ENCODE results near the gene AQP1. TPM values are rescaled to one million over a fixed set of nuclear protein-coding genes. Genes with fewer than 3 reads are reported as not detected.

Gene AQP1
- total RNA-seq, 2 donors from 2014 or later, result 33.9 to 47.4 TPM

DNA sequence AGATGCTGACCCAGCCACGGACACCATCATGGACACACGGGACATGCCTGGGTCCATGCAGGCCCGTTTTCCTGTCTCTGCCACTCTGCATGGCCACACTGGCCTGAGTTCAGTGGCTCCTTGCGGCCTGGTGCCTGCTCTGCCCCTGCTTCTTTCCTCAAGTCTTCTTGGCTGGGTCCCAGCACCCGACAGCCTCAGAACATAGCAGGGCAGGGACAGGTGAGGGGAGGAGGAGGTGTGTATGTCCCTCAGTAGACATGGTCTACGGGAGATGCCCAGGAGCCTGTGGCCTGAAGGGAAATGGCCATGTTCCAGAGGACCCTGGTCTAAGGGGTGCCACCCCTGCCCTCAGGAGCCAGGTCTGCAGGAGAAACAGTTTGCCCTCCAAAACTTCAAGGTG is 2.2 kb upstream of the AQP1 start:
- TF ChIP-seq, protein P1, sequence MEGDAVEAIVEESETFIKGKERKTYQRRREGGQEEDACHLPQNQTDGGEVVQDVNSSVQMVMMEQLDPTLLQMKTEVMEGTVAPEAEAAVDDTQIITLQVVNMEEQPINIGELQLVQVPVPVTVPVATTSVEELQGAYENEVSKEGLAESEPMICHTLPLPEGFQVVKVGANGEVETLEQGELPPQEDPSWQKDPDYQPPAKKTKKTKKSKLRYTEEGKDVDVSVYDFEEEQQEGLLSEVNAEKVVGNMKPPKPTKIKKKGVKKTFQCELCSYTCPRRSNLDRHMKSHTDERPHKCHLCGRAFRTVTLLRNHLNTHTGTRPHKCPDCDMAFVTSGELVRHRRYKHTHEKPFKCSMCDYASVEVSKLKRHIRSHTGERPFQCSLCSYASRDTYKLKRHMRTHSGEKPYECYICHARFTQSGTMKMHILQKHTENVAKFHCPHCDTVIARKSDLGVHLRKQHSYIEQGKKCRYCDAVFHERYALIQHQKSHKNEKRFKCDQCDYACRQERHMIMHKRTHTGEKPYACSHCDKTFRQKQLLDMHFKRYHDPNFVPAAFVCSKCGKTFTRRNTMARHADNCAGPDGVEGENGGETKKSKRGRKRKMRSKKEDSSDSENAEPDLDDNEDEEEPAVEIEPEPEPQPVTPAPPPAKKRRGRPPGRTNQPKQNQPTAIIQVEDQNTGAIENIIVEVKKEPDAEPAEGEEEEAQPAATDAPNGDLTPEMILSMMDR (IDR thresholded peaks at IDR 0.05), result no peak
- no peak overlapping the region for H3K27ac ChIP-seq
- H3K4me1 ChIP-seq, result peaks cover 22% of the 10 kb centered on the region

DNA sequence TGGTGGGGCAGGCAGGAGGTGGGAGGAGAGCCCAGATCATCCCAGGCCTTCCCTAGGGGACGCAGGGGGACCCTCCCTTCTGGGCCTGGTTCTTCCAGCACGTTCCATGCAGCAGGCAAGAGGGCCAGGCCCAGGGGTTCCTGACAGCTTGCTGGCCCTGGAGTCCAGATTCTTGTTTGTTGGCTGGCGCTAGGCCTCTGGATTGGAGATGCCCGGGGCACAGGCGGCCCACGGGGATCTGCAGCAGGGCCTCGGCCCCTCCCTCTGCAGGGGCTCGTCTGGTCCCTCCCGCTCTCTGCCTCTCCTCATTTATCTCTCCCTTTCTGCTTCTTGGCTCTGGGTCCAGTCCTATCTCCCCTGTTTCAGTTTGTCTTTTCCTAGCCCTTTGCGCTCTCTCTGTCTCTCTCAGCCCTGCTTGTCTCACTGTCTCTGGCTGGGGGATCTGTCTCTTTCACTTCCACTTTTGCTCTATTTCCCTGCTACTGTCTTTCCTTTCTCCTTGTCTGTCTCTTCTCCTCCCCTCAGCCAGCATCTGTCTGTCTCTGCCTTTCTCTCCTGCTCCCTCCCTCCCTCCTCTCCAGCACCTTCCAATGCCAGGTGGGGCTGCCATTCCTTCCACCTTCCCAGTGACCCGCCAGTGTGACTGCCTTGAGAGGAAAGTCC is 1.1 kb upstream of the AQP1 start:
- peaks cover 24% of the 10 kb centered on the region for H3K4me1 ChIP-seq
- no peaks in the 10 kb centered on the region for H3K27me3 ChIP-seq
- H3K36me3 ChIP-seq, result no peaks in the 10 kb centered on the region
- TF ChIP-seq, protein P1 (IDR thresholded peaks at IDR 0.05), result no peak
- no peak overlapping the region for H3K27ac ChIP-seq
- H3K4me3 ChIP-seq, result no peak overlapping the region
- H3K9ac ChIP-seq (ENCODE audit: low read depth in 2 of 2, low read length in 2 of 2), result no peak overlapping the region
- intact Hi-C loops (cut with DNase I), result no loop called here
- no peak for DNase-seq
- H3K9me3 ChIP-seq, result no peaks in the 10 kb centered on the region

More for the DNA sequence above, 2.2 kb upstream of the AQP1 start:
- Histone ChIP-seq H3K4me3 (no peak overlapping the region), H3K36me3 (no peaks in the 10 kb centered on the region), H3K27me3 (no peaks in the 10 kb centered on the region), H3K9ac (ENCODE audit: low read depth in 2 of 2, low read length in 2 of 2) (no peak overlapping the region), H3K9me3 (no peaks in the 10 kb centered on the region)
- no peak for DNase-seq
- intact Hi-C loops (cut with DNase I), result no loop called here

DNA sequence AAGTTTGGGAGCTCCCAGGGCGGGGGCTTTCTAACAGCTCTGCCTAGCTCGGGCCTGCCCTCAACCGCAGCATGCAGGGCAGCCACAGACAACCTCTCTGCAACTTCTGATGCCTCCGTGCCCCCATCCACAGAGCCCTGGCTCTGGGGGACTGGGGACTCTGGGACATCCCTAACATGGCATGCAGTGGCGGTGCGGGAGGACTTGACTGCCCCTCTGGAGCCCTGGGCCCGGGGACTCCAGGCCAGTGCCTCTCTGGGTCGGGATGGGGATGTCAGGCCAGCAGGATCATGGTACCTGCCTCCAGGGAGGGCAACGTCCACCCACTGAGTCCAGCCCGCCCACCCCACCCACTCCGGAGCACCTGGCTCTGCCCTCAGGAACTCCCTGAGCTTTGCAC is 520 bp upstream of the AQP1 start:
- DNase-seq, result no peak
- Histone ChIP-seq H3K9ac (ENCODE audit: low read depth in 2 of 2, low read length in 2 of 2) (no peak overlapping the region), H3K27ac (peak overlapping the region; percentile 33), H3K4me1 (peaks cover 19% of the 10 kb centered on the region), H3K27me3 (no peaks in the 10 kb centered on the region), H3K4me3 (no peak overlapping the region), H3K9me3 (no peaks in the 10 kb centered on the region), H3K36me3 (no peaks in the 10 kb centered on the region)
- TF ChIP-seq, protein P1 (IDR thresholded peaks at IDR 0.05), result no peak
- intact Hi-C loops (cut with DNase I), result no loop called here

DNA sequence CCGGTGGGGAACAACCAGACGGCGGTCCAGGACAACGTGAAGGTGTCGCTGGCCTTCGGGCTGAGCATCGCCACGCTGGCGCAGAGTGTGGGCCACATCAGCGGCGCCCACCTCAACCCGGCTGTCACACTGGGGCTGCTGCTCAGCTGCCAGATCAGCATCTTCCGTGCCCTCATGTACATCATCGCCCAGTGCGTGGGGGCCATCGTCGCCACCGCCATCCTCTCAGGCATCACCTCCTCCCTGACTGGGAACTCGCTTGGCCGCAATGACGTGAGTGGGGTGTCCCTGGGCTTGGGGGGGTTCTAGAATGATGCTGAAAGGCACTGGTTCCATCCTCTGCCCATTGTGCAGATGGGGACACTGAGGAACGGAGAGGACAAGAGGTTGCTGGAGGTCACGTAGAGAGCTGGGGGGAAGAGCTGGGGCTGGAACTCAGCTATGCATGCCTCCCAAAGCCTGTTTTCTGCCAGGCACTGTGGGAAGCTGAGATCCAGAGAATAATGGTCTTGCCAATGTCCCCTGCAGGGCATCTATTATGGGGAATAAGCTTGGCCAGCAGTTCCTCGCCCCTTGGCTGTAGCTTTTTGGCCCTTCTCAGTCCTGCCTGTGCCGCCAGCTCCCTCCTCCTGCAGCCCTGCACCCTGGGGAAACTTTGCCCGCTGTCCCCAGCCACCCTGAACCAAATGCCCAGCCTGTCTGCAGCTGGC is 523 bp downstream of the AQP1 start:
- DNase-seq, result no peak

DNA sequence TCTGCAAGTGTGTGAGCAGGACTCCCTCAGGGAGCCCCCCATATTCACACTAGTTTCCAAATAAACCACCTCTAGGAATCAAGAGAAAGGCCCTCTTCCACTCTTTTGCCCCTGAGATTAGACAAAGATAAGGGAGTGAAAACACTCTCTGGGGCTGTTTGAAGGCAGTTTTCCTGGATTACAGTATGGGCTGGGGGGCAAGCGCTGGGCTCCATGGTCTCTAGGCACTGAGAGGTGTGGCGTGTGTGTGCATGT is 1.0 kb downstream of the AQP1 start:
- H3K4me3 ChIP-seq, result peak overlapping the region; percentile 14
- H3K36me3 ChIP-seq, result no peaks in the 10 kb centered on the region
- no peak for DNase-seq
- no peak overlapping the region for H3K27ac ChIP-seq
- peaks cover 19% of the 10 kb centered on the region for H3K4me1 ChIP-seq
- H3K9me3 ChIP-seq, result no peaks in the 10 kb centered on the region
- TF ChIP-seq, protein P1 (IDR thresholded peaks at IDR 0.05), result no peak
- intact Hi-C loops (cut with DNase I), result no loop called here
- peak overlapping the region; percentile 50 to 77 for H3K9ac ChIP-seq (ENCODE audit: low read depth in 2 of 2, low read length in 2 of 2)
- no peaks in the 10 kb centered on the region for H3K27me3 ChIP-seq

More for the DNA sequence above, 523 bp downstream of the AQP1 start:
- peak overlapping the region; percentile 14 for H3K4me3 ChIP-seq
- H3K27ac ChIP-seq, result peak overlapping the region; percentile 33
- H3K36me3 ChIP-seq, result no peaks in the 10 kb centered on the region
- intact Hi-C loops (cut with DNase I), result no loop called here
- no peaks in the 10 kb centered on the region for H3K27me3 ChIP-seq
- H3K9me3 ChIP-seq, result no peaks in the 10 kb centered on the region
- H3K4me1 ChIP-seq, result peaks cover 19% of the 10 kb centered on the region
- TF ChIP-seq, protein P1 (IDR thresholded peaks at IDR 0.05), result no peak
- peak overlapping the region; percentile 50 to 77 for H3K9ac ChIP-seq (ENCODE audit: low read depth in 2 of 2, low read length in 2 of 2)
